ENCODE data around the gene TRAF4. TPM values are rescaled to one million over a fixed set of nuclear protein-coding genes. Genes with fewer than 3 reads are reported as not detected.

The TRAF4 gene
- total and polyA plus RNA-seq, 10 of the 15 experiments (the other 5 are each of a cell fraction or from before 2014, with no cell fraction given) = 3.7 to 197 (median 66.4) TPM

- peaks cover 0 to 8% of the 10 kb centered on the region in 2 experiments; a peak in 2 of 4 replicates for H3K36me3 ChIP-seq (ENCODE audit: control insufficient read depth in 2 of 2, insufficient read depth in 2 of 2, low read length in 1 of 2)
- H3K79me2 ChIP-seq (ENCODE audit: control insufficient read depth, insufficient read depth, low read length) = peaks cover 27% of the 10 kb centered on the region
- ATAC-seq (peak; percentile 88), DNase-seq (ENCODE audit: low read depth, low spot score) (peak; percentile 89), FAIRE-seq (peak; percentile 62)
- peaks cover 74% of the 10 kb centered on the region for H3K4me1 ChIP-seq (ENCODE audit: control insufficient read depth, insufficient read depth, low read length)
- in situ Hi-C loops (cut with MboI) = loop anchor here (25.0 kb wide), 1 partner anchor 1276 kb away; the partner anchor contains the start of gene KSR1
- peak overlapping the region; percentile 73 for H3K9ac ChIP-seq (ENCODE audit: control insufficient read depth, insufficient read depth, low read length)
- RAD21 ChIA-PET (ENCODE audit: unreplicated experiment) = interaction anchor here (1.5 to 17.4 kb wide), 2 partner anchors 11 kb away, joined by 7 to 375 read pairs; partner anchors contain the start of genes NEK8 and TLCD1
- WGBS (ENCODE audit: insufficient coverage, insufficient replicate concordance, low lambda C conversion rate, missing lambda C conversion rate) = 2% methylated on average over 22 of the region's 22 CpGs
- peaks cover 8% of the 10 kb centered on the region; the same call in 2 of the 3 replicates for H3K9me3 ChIP-seq (replicated peaks; ENCODE audit: control insufficient read depth, insufficient read depth, low read length)
- peak overlapping the region; percentile 46 for H2AFZ ChIP-seq (ENCODE audit: control insufficient read depth, low read depth, low read length)
- H3K4me3 ChIP-seq = peak overlapping the region; percentile 60
- SMC1A ChIA-PET (ENCODE audit: uncharacterized antibody, unreplicated experiment) = interaction anchor here (0.7 to 17.8 kb wide), 3 partner anchors 9 to 155 kb away, joined by 3 to 326 read pairs (median 5); partner anchors contain the start of genes NEK8 and TLCD1
- no peaks in the 10 kb centered on the region for H3K27me3 ChIP-seq (replicated peaks in 1 of 2; ENCODE audit: control insufficient read depth in 2 of 2, insufficient read depth in 2 of 2, low read length in 1 of 2)
- CTCF ChIA-PET = interaction anchor here (1.1 to 7.4 kb wide), 3 partner anchors 10 to 14 kb away, joined by 3 to 95 read pairs (median 7); partner anchors contain the start of genes NEK8 and TLCD1
- peak overlapping the region; percentile 96 for H3K27ac ChIP-seq (ENCODE audit: control insufficient read depth, insufficient read depth)
- peak overlapping the region; percentile 76 for H3K4me2 ChIP-seq (ENCODE audit: control insufficient read depth, insufficient read depth)
- intact Hi-C loops (cut with micrococcal nuclease; ENCODE audit: unreplicated experiment) = loop anchor here (1.0 kb wide), 1 partner anchor 10 kb away; the partner anchor contains the start of gene NEK8
- H4K20me1 ChIP-seq (ENCODE audit: control insufficient read depth, insufficient read depth) = no peaks in the 10 kb centered on the region
- BruUV-seq (replicated peaks) = TSS peak; percentile 89
- POLR2A ChIA-PET = interaction anchor here (0.8 to 15.2 kb wide), 2 partner anchors 11 to 157 kb away, joined by 7 to 485 read pairs; partner anchors contain the start of genes NEK8, RPL23A and TLCD1
- TF ChIP-seq PAX5 (IDR thresholded peaks at IDR 0.05; ENCODE audit: borderline replicate concordance, low read depth, low read length) (peak; percentile 99), LARP7 (IDR thresholded peaks at IDR 0.05) (0 out of 2 replicates have a peak, but pooled peaks have one; percentile 10), RCOR1 (conservative IDR thresholded peaks at IDR 0.05; ENCODE audit: low read depth, low read length) (peak; percentile 1; the same call in 1 of the 2 replicates), POLR2AphosphoS2 (IDR thresholded peaks at IDR 0.05; ENCODE audit: low read depth, low read length) (peak; percentile 84), RUNX3 (IDR thresholded peaks at IDR 0.05; ENCODE audit: low read length) (no peak), TCF7 (IDR thresholded peaks at IDR 0.05; ENCODE audit: borderline replicate concordance) (no peak), RBBP5 (conservative IDR thresholded peaks at IDR 0.05) (no peak), BACH1 (IDR thresholded peaks at IDR 0.05; ENCODE audit: borderline replicate concordance) (peak; percentile 63; the same call in 1 of the 2 replicates), CBX5 (IDR thresholded peaks at IDR 0.05; ENCODE audit: low read depth) (no peak), GATAD2B (conservative IDR thresholded peaks at IDR 0.05; ENCODE audit: low read depth) (peak; percentile 52; the same call in 1 of the 2 replicates), BRCA1 (IDR thresholded peaks at IDR 0.05; ENCODE audit: low read depth, low read length) (peak; percentile 13), ASH2L (IDR thresholded peaks at IDR 0.05; ENCODE audit: borderline replicate concordance, low read depth) (0 out of 2 replicates have a peak, but pooled peaks have one; percentile 25), ZBED1 (IDR thresholded peaks at IDR 0.05; ENCODE audit: borderline replicate concordance) (peak; percentile 54; the same call in 1 of the 2 replicates), ETV6 (conservative IDR thresholded peaks at IDR 0.05 in 1 of 2, IDR thresholded peaks at IDR 0.05 in 1 of 2; ENCODE audit: borderline replicate concordance in 1 of 2, low read depth in 1 of 2) (peak in 1 of 2 experiments; percentile 37; a peak in 2 of 4 replicates), PAX8 (IDR thresholded peaks at IDR 0.05) (peak; percentile 77; the same call in 1 of the 2 replicates), RAD51 (IDR thresholded peaks at IDR 0.05) (peak; percentile 86), E2F4 (IDR thresholded peaks at IDR 0.05; ENCODE audit: low read depth, low read length) (no peak), JUND (IDR thresholded peaks at IDR 0.05; ENCODE audit: low read depth, low read length) (0 out of 2 replicates have a peak, but pooled peaks have one; percentile 7)
- TF ChIP-seq, protein P1, sequence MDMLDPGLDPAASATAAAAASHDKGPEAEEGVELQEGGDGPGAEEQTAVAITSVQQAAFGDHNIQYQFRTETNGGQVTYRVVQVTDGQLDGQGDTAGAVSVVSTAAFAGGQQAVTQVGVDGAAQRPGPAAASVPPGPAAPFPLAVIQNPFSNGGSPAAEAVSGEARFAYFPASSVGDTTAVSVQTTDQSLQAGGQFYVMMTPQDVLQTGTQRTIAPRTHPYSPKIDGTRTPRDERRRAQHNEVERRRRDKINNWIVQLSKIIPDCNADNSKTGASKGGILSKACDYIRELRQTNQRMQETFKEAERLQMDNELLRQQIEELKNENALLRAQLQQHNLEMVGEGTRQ (IDR thresholded peaks at IDR 0.05; ENCODE audit: borderline replicate concordance, low read depth, low read length) = peak; percentile 63
- TF ChIP-seq, protein P2, sequence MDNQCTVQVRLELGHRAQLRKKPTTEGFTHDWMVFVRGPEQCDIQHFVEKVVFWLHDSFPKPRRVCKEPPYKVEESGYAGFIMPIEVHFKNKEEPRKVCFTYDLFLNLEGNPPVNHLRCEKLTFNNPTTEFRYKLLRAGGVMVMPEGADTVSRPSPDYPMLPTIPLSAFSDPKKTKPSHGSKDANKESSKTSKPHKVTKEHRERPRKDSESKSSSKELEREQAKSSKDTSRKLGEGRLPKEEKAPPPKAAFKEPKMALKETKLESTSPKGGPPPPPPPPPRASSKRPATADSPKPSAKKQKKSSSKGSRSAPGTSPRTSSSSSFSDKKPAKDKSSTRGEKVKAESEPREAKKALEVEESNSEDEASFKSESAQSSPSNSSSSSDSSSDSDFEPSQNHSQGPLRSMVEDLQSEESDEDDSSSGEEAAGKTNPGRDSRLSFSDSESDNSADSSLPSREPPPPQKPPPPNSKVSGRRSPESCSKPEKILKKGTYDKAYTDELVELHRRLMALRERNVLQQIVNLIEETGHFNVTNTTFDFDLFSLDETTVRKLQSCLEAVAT (IDR thresholded peaks at IDR 0.05) = peak; percentile 61
These were observed 5.8 kb upstream of the TRAF4 start for GRCh38 chr17:28737770-28738679.
